GM12874 (cell line): ENCODE results near the gene C1orf87.
A peak's percentile ranks its signal among the peaks of the same experiment; 100 is the strongest.

Source experiments
- CTCF ChIP-seq: IDR thresholded peaks from 2 replicates; pipeline ENCODE4 v1.5.1; 2011; ENCODE audit warnings: low read depth, mild to moderate bottlenecking, control low read depth, low read length, moderate library complexity; ENCODE audit not compliant: insufficient read depth

The C1orf87 gene

GRCh38 chr1:59979666-59980065 lies 93.9 kb downstream of the C1orf87 start:
- TF ChIP-seq CTCF: no peak

- TF ChIP-seq CTCF: no peak
These were observed 95.1 kb downstream of the C1orf87 start for GRCh38 chr1:59978511-59978910.

- no peak for TF ChIP-seq CTCF
These were observed 95.5 kb downstream of the C1orf87 start for GRCh38 chr1:59978026-59978425.

GRCh38 chr1:59977075-59977410 lies 96.5 kb downstream of the C1orf87 start:
- no peak for TF ChIP-seq CTCF

DNA sequence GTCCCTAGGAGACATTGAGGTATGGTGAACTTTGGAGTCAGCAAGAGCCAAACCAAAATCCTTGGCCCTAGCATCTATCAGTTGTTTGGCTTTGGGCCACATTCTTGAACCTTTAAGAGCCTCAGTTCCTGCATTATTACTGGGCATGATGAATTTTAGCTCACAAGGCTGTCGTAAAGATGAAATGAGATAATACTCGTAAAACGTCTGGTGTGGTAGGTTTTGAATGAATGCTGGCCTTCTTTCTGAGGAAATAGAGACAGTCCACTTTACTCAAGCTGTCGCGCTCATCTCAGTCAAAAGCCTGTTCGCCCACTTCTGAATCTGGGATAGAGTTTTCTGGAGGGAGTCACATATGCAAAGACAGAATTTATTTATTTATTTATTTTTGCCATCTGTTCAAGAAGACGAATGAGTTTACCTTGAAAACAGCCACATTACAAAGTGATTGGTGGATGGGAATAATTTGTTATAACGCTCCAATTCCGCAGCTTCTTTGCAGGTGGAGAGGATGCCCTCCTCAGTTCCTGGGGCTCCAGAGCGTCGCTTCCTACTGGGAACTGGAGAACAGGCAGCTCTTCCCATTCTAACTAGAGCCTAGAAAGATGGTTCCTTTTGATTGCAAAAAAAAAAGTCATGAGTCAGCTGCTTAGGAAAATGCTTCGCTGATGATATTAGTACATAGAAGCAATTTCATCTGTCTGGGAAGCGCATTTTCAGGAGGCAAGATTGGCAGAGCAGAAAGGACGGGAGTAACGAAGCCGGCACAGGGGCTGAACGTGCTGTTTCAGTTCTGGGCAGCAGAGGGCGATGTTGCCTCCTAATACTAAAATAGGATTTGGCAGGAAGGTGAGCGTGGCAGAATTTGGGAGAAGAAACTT lies 97.1 kb downstream of the C1orf87 start:
- peak; percentile 88 for TF ChIP-seq CTCF

GRCh38 chr1:59973719-59974118 lies 99.9 kb downstream of the C1orf87 start:
- no peak for TF ChIP-seq CTCF

DNA sequence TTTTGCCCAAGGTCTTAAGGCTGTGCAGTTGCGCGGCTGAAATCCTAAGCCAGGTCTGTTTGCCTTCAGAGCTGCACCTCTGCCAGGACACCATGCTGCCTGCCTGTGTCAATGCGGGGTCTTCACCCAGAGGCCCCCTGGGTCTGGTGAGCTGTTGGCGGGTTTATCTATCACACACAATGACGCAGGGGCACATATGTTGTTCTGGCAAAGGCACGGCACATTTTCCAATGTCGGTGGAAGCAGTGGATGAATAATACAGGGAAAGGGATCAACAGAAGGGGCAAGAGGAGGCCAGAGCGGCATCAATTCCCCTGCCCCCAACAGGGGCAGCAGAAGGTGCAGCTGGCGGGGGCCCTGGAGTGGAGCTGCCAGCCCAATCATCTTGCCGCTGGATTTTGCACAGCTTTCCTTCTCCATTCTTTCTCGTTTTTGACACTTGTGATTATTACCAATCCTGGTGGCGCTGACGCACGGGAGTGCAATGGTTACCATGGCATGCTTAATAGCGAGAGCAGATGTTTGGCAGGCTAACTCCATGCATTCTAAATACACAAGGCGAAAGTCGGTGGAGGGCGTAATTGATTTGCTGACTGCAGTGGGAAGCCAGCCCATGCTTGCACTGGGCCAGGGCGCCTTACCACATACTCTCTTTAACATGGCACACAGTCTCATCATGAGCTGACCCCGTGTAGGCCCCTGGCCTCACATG lies 101.2 kb downstream of the C1orf87 start:
- no peak for TF ChIP-seq CTCF
